Endothelial cell of umbilical vein (primary cell): ENCODE results near the gene KIRREL1.

ENCODE experiments used
- EZH2 ChIP-seq: IDR thresholded peaks from 2 replicates; pipeline ENCODE4 v1.6.1; 2012; ENCODE audit warnings: borderline replicate concordance, low read depth, mild to moderate bottlenecking, moderate library complexity, low read length, inconsistent platforms; ENCODE audit not compliant: severe bottlenecking
- POLR2AphosphoS5 ChIP-seq: IDR thresholded peaks from 2 replicates; pipeline ENCODE4 v1.6.1; 2012; ENCODE audit warnings: low read depth, mild to moderate bottlenecking, control low read depth, low read length, moderate library complexity; ENCODE audit not compliant: insufficient read depth

DNA sequence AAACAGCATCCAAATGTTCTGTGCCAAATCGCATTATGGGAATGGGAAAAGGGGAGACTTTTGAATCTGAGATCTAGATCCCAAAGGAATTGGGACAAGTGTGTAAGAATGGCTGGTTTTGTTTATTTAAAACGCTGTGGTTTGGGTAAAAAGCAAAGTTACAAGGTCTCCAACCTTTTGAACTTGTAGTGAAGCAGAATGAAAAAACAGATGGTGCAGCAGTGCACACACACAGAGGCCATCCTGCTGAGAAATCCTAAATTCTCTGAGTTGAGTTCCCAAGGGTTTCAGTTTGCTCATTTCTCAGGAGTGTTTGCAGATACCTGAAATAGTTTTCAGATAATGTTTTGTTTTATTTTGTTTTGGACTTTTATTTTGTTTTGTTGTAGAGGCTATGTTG lies 107.1 kb downstream of the KIRREL1 start:
- TF ChIP-seq POLR2AphosphoS5, result no peak
- TF ChIP-seq EZH2, result no peak
